Fibroblast of the aortic adventitia (primary cell): ENCODE data around the gene FGD2. TPM values are rescaled to one million over a fixed set of nuclear protein-coding genes. Genes with fewer than 3 reads are reported as not detected.

Experiments
- DNase-seq: peaks from one replicate; pipeline ENCODE4 v3.0.0-alpha.2; 2010; ENCODE audit warnings: low read depth
- H3K4me3 ChIP-seq: 2 replicates; pipeline ENCODE4 v1.5.1; 2011; ENCODE audit warnings: low read depth, mild to moderate bottlenecking, control low read depth, low read length, moderate library complexity
- total RNA-seq: library from RNA; depleted of rRNA; stranded (reverse); fragments of >200 nt; gene quantifications from 2 replicates; pipeline ENCODE4 v1.2.3, GENCODE V29; 2012; ENCODE audit warnings: low replicate concordance
- TF ChIP-seq, protein P1 (sequence below): IDR thresholded peaks from 2 replicates; pipeline ENCODE4 v1.5.1; 2011; ENCODE audit warnings: mild to moderate bottlenecking, low read length, control low read depth, inconsistent platforms; ENCODE audit not compliant: insufficient read depth

FGD2 gene
- total RNA-seq, 1 donor, result not detected

DNA sequence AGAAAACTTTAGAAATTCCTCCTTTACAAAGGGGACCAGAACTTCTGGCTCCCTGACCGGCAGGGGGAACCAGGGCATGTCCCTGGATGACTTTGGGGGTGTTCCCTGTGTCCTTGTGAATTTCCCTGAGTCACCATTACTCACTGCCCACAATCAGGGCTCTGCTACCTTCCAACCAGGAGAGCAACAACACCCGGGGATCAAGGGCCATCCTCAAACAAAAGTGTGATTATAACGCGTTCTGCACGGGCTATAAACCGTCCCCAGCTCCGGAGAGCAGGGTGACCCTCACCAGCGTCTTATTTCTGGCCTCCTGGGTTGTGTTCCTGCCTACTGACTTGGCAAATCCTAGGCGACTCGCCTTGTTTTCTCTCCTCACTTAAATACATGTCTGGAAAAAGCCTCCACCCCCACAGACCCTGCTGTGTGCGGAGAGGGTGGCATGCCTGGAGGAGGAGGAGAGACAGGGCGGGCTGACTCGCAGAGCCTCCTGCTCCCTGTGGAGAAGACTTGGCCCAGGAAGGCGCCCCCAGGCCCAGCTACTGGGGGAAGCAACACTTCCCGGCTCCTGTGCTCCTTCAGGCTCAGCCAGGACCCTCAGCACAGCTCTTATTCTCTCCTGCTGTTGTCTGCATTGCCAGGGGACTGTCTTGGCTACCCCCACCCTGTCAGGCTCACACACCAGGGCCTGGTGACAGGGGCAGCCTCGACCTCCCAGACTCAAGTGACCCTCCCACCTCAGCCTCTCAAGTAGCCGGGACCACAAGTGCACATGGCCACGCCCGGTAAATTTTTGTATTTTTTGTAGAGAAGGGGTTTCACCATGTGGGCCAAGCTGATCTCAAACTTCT lies 54.1 kb downstream of the FGD2 start:
- H3K4me3 ChIP-seq, result peak overlapping the region; percentile 50
- TF ChIP-seq, protein P1, sequence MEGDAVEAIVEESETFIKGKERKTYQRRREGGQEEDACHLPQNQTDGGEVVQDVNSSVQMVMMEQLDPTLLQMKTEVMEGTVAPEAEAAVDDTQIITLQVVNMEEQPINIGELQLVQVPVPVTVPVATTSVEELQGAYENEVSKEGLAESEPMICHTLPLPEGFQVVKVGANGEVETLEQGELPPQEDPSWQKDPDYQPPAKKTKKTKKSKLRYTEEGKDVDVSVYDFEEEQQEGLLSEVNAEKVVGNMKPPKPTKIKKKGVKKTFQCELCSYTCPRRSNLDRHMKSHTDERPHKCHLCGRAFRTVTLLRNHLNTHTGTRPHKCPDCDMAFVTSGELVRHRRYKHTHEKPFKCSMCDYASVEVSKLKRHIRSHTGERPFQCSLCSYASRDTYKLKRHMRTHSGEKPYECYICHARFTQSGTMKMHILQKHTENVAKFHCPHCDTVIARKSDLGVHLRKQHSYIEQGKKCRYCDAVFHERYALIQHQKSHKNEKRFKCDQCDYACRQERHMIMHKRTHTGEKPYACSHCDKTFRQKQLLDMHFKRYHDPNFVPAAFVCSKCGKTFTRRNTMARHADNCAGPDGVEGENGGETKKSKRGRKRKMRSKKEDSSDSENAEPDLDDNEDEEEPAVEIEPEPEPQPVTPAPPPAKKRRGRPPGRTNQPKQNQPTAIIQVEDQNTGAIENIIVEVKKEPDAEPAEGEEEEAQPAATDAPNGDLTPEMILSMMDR, result peak; percentile 84
- DNase-seq, result peak; percentile 96

DNA sequence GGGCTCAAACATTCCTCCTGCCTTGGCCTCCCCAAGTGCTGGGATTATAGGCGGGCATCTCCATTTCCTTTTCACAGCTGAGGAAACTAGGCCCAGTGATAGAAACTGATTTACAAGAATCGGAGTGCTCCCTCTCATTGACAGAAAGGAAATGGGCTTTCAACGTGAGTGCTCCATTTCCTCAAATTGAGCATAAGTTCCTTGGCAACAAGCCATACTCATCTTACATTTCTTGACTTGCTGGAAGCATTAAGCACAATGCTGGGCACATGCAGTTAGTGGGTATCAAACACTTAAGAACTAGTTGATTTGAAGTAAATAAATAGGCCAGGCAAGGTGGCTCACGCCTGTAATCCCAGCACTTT lies 54.7 kb downstream of the FGD2 start:
- no peak overlapping the region for H3K4me3 ChIP-seq
- DNase-seq, result no peak
- TF ChIP-seq, protein P1, result no peak

DNA sequence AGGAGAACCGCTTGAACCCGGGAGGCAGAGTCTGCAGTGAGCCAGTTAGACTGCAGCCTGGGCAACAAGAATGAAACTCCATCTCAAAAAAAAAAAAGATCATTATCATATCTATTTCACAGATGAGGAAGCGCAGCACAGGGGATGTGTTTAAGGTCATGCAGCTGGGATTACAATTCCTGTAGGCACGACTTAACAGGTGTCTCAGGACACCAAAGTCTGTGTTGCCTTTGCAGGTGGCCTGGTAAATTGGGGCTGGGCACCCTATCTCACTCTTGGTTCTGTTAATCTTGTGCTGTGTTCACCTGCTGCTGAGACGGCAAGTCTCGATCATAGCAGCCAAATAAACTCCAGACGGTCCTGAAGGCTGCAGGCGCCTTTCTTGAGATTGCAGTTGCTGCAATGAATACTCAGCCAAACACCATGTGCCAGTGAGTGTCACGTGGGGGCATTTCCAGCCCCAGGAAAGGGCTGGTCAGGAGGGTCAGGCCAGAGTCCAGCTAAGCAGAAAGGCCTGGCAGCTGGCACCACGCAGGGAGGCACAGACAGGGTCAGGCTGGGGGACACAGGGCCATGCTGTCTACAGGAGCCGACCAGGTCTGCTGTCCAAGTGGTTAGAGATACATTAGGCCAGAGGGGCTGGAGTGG lies 55.8 kb downstream of the FGD2 start:
- TF ChIP-seq, protein P1, result no peak
- H3K4me3 ChIP-seq, result no peak overlapping the region
- DNase-seq, result no peak

DNA sequence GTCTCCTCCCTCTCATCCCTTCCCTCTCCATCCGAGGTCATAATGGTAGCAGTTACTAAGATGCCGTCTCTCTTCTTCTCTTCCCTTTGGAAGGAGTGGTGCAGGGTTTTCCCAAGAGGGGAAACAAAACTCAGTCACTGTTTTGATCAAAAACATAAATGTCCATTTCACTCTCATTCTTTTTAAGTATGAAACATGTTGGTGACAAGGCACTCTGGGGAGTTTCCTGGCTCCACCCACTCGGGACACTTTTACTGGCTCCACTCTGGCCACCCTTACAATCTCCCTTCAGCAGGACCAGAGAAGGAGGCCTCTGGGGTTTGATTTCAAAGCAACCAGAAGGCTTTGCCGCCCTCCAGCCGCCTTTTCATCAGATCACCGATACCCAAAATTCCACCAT lies 57.0 kb downstream of the FGD2 start:
- no peak for DNase-seq
- TF ChIP-seq, protein P1, result no peak
- no peak overlapping the region for H3K4me3 ChIP-seq

DNA sequence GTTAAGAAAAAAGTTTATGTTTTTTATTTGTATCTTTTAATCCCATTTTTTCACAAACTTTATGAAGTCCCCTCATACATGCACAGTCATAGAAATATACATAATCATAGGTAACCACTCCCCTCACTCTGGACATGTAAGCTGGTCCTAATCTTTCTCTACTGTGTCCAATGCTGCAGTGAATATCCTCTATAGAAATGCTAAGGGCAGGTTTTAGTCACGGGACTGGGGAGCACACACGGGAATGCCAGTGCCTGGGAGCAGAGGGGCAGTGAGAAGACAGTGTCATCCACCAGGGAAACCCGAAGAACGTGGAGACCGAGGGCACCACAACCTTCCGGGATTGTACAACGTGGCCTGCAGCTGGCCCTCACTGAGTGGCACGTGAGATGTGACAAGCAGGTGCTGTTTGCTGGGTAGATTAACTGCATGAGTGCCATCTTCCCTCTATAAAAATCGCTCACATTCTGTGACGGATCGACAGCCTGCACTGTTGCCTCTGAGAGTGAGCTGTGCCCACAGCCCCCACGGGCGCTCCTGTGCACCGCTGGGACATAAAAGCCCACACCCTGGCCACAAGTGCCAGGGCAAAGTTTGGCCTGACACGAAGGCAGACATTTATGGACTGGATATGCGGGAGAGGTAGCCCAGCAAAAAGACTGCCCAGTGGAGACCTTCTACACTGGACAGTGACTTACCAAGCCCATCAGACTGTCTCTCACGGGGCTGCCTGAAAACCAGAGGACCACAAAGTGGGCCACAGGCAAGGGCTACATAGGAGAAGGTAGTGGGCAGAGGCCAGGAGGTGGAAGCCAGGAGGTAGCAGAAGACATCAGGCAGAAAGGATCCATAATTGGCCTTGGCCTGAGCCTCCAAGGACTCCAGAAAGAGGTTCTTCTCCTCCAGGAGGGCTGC lies 63.2 kb downstream of the FGD2 start:
- TF ChIP-seq, protein P1, result no peak
- DNase-seq, result no peak
- H3K4me3 ChIP-seq, result no peak overlapping the region

DNA sequence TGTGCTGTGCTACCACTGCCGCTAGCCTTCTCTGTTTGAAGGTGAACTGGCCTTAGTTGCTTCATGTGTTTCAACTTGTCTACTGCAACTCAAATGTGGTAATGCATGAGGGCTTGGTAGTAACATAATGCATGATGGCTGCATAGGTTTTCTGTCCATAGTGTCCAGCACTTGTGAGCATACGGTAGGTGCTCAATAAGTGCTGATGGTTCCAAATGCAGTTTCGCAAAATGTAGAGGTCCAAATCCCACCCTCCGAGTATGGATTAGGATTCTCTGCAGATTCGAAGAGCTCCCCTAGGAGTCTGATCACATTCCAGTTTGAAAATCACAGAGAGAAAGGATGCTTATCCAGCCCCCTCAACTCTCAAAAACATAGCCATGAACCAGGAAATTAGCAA lies 64.2 kb downstream of the FGD2 start:
- H3K4me3 ChIP-seq, result no peak overlapping the region
- TF ChIP-seq, protein P1, result no peak
- no peak for DNase-seq
